Stomach (tissue), 4 donors: Measurements from ENCODE around the gene ATL1.
"Not testable (repeated sequence)": the region's sequence is repeated elsewhere in the genome, so short reads cannot be mapped to it uniquely, and the experiment has no call there.

Source experiments
- POLR2AphosphoS5 ChIP-seq, 3 donors: sonication (generic); formaldehyde crosslinking; IDR thresholded peaks; one replicate each; pipeline ENCODE4 v1.6.1; 2016; ENCODE audit warnings: antibody characterized with exemption in 3 of 3
- TF ChIP-seq, protein P1 (sequence below), 7 experiments: fragments of 450-650 bp in 4 of 7; fragments of 200-600 bp in 3 of 7; sonication (generic) in 3 of 7; IDR thresholded peaks; one replicate each; pipeline ENCODE4 v1.5.1; 2016 to 2019; ENCODE audit warnings: antibody characterized with exemption in 7 of 7, control low read depth in 2 of 7, mild to moderate bottlenecking in 1 of 7

DNA sequence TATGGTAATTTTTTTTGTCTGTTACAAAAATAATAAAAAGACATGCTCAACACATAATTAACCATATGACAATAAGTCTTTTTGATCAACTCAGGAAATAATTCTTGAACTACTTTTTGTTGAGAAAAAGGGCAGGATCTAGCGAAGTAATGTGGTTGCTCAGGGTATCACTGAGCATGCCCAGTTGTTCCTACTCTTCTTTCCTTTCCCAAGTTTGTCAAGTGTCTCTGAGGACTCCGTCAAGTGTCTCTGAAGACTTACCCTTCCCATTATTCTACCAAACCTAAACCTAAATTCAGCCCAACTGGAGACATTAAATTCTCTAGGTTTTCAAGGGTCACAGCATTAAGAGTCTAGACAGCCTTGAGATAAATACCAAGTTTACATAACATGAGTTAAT is 104.6 kb downstream of the ATL1 start:
- TF ChIP-seq, protein P1, sequence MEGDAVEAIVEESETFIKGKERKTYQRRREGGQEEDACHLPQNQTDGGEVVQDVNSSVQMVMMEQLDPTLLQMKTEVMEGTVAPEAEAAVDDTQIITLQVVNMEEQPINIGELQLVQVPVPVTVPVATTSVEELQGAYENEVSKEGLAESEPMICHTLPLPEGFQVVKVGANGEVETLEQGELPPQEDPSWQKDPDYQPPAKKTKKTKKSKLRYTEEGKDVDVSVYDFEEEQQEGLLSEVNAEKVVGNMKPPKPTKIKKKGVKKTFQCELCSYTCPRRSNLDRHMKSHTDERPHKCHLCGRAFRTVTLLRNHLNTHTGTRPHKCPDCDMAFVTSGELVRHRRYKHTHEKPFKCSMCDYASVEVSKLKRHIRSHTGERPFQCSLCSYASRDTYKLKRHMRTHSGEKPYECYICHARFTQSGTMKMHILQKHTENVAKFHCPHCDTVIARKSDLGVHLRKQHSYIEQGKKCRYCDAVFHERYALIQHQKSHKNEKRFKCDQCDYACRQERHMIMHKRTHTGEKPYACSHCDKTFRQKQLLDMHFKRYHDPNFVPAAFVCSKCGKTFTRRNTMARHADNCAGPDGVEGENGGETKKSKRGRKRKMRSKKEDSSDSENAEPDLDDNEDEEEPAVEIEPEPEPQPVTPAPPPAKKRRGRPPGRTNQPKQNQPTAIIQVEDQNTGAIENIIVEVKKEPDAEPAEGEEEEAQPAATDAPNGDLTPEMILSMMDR (IDR thresholded peaks at IDR 0.05) = not testable (repeated sequence)
- not testable (repeated sequence) for TF ChIP-seq POLR2AphosphoS5 (IDR thresholded peaks at IDR 0.05)
